ENCODE measurements around the gene FLYWCH1.

DNA sequence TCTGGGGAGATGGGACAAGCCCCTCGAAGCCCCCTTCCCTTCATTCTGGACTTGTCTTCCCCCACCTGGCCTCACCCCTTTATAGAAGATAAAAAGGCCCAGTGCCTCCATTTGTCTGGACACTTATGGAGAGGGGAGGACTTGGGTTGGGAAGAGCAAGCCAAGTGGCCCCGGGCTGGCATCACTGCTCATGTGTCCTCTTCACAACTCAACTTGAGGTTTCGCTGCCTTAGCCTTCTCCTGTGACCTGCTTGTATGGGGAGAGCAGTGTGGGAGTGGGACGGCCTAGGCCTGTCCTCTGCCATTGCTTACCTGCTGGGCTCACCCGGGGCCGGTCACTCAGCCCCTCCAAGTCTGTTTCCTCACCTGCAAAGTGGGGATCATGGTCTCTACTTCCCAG, 58.8 kb downstream of the FLYWCH1 start:
- TF ChIP-seq EZH2 (IDR thresholded peaks at IDR 0.05) (no peak), POLR2AphosphoS5 (IDR thresholded peaks at IDR 0.05; ENCODE audit: borderline replicate concordance, low read depth, low read length) (no peak), FOXP2 (optimal IDR thresholded peaks at IDR 0.05; ENCODE audit: control extremely low read depth, extremely low read length, insufficient read depth) (no peak)
